ENCODE results near the gene RNF151. TPM values are rescaled to one million over a fixed set of nuclear protein-coding genes. Genes with fewer than 3 reads are reported as not detected.
"Not testable (repeated sequence)": the region's sequence is repeated elsewhere in the genome, so short reads cannot be mapped to it uniquely, and the experiment has no call there.

RNF151 gene, protein sequence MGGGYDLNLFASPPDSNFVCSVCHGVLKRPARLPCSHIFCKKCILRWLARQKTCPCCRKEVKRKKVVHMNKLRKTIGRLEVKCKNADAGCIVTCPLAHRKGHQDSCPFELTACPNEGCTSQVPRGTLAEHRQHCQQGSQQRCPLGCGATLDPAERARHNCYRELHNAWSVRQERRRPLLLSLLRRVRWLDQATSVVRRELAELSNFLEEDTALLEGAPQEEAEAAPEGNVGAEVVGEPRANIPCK
- total RNA-seq, result 0.27 TPM in 1 of 2 replicates, not detected in the other

DNA sequence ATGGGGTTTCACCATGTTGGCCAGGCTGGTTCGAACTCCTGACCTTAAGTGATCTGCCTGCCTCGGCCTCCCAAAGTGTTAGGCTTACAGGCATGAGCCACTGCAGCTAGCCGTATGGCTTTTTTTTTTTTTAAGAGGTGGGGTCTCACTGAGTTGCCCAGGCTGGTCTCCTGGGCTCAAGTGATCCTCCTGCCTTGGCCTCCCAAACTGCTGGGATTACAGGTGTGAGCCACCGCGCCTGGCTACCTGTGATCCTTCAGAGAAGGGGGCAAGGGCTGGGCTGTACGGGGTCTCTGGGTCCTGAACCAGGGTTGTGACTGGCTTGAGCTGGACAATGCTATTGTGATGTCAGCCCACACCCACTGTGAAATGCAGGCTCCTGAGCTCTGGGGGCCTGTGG, at the start of gene RNF151:
Gene RNF151 (plus strand): TSS at position 397 of the 400 bp plus-strand sequence. CDS start 26 bp downstream, outside the sequence.
- intact Hi-C loops (cut with micrococcal nuclease), result loop anchor here (10.0 kb wide), 1 partner anchor 352 kb away; the partner anchor contains the start of genes CRAMP1 and IFT140

DNA sequence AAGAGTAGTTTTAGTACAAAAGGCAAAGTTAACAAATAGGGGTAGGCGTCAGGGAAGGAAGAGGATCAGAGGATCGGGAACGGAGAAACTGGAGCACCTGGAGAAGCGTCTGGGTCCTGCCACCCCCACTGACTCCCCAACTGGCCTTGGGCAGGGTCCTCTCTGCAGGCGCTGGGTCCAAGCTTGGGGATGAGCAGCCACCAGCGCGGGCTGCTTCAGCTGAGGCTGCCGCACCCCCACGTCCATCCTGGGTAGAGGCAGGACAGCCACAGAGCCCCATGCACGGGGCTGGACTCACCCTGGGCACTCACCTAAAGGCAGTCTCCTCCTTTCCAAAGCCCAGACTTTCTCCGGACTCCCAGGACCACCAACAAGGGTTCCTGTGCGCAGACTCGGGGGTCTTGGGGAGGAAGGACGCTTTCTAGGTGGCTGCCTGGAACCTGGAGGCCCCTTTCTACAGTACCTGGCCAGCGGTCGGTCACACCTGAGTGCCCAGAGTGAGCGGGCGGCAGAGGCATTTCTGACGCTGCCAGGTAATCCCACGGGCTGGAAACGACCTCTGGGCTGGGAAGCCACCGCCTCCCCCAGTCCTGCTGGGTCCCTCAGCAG, 49.5 kb upstream of the RNF151 start:
- intact Hi-C loops (cut with micrococcal nuclease), result no loop called here

DNA sequence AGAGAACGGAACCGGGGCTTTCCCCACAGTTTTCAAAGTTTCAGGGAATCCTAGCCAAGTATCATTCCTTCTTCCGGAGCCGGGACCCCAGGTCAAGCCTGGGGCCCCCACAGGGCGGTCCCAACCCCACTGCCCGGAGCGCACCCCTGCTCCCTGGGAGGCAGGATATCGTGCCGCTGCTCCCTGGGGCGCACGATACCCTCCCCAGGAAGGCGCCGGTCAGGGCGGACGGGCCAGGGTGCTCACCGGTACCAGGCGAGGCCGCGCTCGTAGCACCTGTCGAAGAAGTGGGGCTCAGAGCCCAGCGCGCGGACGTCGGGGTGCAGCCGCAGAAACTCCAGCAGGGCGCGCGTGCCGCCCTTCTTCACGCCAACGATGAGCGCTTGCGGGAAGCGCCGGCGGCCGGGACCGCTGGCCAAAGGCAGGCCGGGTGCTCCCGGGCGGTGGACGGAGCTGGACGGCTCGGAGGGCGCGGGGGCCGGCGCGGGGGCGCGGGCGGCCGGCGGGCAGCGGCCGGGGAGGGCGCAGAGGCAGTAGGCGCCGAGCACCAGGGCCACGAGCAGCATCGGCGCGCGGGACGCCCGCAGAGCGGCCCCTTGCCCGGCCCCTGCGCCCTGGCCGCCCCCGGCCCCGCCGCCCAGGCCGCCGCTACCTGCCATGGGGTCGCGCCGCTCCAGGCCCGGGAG, 48.8 kb upstream of the RNF151 start:
- intact Hi-C loops (cut with micrococcal nuclease), result no loop called here

DNA sequence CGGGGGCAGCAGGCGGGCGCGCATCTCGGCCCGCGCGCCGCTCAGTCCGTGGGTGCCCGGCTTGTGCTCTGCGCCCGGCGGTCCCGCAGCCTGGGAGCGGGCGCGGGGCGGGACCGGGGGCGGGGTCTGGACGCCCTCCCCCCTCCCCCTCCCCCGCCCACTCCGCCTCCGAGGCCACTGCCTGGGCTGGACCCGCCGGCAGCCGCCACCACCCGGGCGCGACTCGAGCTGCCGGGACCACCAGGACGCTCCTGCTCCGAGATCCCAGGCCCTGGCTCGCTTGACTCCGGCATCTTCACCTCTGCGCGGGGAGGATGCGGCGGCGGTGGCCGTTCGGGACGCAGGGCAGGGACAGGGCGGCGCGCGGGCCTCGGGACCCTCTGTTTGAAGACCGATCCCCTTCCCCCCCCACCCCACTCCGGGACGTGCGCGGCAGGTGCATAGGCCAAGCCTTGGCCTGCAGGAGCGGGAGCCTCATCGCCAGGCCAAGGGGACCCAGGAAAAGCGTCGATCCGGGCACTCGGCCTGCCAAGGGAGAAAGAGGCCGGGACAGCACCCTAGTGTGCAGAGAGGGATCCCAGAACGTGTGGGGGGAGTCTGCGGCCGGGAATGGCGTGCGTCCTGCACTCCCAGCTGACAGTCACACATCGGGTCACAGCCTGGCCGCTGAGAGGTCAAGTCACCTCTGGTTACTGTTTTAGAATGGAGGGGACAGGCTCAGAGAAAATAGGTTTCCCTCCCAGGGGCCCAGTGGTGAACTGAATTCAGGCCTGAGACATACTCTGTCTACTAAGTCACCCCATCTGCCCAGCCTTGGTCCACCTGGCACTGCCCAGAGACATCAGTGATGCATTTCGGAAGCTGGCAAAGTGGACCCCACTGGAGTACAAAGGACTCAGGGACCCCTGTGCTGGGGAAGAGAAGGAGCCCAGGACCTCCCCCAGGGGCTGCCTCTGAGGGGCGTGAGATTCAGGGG, 48.0 kb upstream of the RNF151 start, which contains the start of gene HS3ST6:
Gene HS3ST6 (minus strand): TSS at position 65 of the 976 bp plus-strand sequence. CDS start 92 bp downstream, outside the sequence.
- intact Hi-C loops (cut with micrococcal nuclease), result no loop called here

DNA sequence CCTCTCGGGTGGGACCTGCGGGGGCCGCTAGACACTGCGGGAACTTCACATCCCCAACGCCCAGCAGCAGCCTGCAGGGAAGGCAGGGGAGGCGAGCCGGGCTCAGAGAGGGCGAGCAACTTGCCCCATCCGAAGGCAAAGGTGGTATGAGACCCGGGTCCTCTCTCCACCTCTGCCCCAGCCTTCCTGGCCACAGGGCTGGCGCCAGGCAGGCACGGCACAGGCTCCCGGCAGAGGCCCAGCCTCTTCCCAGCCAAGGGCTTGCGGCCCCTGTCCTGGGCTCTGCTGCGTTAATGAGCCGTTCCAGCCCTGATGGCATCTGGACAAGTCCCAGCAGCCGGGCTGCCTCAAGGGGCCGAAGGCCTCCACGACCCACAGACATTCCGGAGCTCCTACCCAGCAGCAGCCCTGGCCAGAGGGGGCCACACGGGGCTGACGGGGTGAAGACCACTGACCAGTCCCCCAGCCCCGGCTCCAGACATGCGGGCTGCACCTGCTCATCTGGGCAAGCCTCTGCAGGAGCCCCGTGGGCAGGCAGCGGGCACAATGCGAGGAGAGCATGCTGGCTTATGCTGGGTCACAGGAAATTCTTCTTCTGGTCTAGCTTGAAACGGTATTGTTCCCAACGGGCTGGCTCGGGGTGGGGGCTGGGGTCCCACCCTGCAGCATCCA, 47.2 kb upstream of the RNF151 start:
- intact Hi-C loops (cut with micrococcal nuclease), result no loop called here

DNA sequence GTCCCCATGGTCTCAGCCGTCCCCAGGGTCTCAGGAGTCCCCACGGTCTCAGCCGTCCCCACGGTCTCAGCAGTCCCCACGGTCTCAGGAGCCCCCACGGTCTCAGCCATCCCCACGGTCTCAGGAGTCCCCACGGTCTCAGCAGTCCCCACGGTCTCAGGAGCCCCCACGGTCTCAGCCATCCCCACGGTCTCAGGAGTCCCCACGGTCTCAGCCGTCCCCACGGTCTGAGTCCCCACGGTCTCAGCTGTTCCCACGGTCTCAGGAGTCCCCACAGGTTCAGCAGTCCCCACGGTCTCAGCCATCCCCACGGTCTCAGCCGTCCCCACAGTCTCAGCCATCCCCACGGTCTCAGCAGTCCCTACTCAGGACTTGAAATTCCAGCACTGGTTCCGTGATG, 46.5 kb upstream of the RNF151 start:
- intact Hi-C loops (cut with micrococcal nuclease), result not testable (repeated sequence)

DNA sequence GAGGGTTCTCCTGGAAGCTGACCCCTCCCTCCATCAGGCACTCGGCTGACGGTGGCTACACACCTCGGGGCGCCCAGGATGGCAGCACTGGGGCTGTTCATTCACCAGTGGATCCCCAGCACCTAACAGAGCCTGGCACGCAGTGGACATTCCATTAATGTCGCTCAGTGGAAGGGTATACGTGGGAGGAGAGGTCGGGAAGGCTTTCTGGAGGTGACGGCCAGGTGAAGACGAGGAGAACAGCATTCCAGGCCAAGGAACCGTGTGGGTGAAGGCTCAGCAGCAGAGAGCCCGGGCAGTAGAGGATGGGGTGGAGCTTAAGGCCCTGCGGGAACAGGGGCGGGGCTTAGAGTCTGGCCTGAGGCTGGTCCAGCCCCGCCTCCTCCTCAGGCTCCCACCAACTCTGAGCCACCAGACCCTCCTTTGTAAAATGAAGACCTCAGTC, 45.9 kb upstream of the RNF151 start:
- intact Hi-C loops (cut with micrococcal nuclease), result no loop called here

DNA sequence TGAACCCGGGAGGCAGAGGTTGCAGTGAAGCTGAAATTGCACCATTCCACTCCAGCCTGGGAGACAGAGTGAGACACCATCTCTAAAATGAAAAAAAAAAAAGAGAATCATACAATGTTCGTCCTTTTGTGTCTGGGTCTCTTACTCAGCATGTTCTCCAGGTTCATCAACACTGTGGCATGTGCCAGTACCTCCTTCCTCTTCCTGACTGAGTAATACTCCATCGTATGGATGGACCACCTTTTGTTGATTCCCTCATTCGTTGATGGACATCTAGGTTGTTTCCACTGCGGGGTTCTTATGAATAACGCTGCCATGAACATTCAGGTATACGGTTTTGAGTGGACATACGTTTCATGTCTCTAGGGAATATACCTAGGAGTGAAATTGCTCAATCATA, 44.3 kb upstream of the RNF151 start:
- intact Hi-C loops (cut with micrococcal nuclease), result no loop called here

DNA sequence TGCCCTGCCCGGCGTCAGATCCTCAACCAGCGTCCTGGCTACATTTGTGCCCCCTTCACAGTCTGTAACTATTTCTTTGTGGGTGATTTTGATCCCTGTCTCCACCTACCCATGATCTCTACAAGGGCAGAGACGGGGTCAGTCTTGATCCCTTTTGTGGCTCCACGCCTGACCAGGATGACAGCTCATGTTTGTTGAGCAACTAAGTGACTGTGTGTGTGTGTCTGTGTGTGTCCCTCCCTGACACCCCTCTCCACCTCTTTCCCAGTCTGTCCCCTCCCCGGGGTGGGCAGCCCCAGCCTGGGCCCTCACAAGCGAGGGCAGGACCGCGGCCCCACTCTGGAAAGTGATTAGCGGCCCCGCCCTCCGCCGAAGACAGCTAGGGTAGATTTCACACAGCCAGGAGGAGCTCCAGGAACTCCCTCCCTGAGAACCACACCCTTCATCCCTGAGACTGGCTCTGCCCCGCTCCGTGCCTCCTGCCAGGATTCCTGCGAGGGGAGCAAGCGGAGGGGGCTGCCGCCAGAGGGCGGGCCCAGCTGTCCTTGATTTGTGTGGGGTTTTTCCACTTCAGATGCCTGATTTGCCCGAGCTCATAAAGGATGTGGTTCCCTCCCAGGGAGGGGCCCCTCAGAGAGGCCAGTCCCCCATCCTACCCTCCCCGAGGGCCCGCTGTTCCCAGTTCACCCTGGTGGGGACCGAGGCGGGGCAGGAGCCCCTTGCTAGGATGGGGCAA, 43.2 kb upstream of the RNF151 start:
- intact Hi-C loops (cut with micrococcal nuclease), result no loop called here

DNA sequence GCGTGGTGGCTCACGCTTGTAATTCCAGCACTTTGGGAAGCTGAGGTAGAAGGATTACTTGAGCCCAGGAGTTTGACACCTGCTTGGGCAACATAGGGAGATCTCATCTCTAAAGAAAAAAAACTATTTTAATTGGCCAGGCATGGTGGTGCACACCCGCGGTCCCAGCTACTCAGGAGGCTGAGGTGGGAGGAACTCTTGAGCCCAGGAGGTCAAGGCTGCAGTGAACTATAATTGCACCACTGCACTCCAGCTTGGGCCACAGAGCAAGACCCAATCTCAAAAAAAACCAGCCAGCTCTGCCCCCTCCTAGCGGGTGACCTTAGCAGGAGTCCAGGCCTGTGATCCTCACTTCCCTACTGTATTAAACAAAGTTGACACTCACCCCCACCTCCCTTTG, 42.6 kb upstream of the RNF151 start:
- intact Hi-C loops (cut with micrococcal nuclease), result no loop called here

DNA sequence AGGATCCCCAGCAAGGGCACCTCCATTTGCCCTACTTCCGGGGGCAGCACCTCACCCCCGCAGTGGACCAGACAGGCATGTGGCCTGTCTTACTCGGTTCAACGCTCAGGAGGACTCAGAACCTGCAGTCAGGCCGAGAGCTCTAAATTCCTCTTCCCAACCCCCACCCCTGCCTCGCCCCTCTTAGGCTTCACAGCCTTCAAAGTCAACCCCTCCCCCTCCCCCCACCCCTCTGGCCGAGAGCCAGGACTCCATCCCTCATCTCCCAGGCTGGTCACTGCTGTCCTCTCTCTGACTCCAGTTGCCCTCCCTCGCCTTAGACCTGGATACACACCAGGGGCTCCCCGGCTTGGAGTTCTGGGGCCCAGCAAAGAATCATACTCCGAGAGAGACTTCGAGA, 40.4 kb upstream of the RNF151 start:
- intact Hi-C loops (cut with micrococcal nuclease), result loop anchor here (5.0 kb wide), 1 partner anchor 99 kb away; the partner anchor contains the start of genes FAHD1 and HAGH

DNA sequence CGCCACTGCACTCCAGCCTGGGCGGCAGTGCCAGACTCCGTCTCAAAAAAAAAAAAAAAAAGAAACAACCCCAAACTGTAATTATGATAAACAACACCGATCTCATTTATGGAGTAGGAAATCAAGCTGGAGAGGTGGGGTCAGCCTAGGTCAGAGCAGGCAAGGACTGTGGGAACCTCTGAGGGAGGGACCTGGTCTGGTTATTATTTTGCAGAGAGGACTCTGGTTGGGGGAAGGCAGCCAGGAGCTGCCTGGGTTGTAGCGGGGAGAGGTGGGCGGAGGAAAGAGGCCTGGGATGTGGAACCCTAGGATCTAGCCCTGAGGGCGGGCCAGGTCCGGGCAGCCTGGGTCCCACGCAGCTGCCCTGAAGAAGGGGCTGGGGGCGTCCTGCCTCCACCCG, 37.6 kb upstream of the RNF151 start:
- intact Hi-C loops (cut with micrococcal nuclease), result loop anchor here (1.0 to 5.0 kb wide), 4 partner anchors 14 to 156 kb away; partner anchors contain the start of genes FAHD1, HAGH, MRPS34 and MSRB1

DNA sequence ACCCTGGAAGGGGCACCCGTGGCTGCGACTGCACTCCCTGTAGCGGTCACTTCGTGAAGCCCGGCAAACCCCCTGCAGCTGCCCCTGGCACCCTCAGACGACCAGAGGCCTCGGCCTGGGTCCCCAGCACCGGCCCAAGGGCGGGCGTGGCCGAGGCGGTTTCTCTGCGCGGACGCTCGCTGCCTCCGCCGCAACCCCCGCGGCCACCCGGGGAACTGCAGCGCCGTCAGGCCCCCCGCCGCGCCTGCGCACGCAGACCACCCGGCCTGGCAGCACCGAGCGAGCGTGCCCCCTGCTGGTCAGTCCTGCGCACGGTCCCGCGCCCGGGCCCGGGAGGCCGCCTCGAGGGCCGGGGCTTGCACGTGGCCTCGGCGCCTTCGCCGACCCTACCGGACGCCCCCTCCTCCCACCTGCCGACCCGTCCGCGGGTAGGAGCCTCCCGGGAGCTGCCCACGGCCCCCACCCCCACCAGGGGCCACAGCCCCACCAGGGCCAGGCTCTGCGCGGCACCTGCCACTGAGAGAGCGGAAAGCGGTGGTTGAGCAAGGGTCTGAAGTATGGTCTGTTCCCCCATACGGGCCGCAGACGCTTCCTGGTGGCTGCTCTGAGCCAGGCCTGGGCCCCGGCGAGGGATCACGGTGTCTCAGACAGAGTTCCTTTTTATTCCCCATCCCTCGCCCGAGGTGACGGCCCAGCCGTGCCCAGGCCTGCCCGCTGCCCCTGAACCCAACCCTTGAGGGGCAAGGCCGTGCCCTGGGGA, 36.9 kb upstream of the RNF151 start:
- intact Hi-C loops (cut with micrococcal nuclease), result loop anchor here (1.0 to 5.0 kb wide), 4 partner anchors 13 to 156 kb away; partner anchors contain the start of genes FAHD1, HAGH, MRPS34 and MSRB1

DNA sequence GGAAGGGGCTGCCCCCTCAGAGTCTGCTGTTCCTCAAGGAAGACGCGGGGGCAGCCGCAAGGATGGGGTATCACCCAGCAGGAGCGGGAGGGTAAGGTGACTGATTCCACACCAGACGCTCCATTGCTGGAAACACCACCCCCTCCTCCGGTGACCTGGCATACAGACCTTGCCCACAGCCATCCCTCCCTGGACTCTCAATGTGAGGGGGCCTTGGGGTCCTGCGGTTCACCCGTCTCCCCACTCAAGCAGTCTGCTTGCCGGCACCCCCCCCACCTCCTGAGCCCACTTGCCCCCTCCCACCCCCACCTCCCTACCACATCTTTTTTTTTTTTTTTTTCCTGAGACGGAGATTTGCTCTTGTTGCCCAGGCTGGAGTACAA, 36.3 kb upstream of the RNF151 start:
- intact Hi-C loops (cut with micrococcal nuclease), result no loop called here

DNA sequence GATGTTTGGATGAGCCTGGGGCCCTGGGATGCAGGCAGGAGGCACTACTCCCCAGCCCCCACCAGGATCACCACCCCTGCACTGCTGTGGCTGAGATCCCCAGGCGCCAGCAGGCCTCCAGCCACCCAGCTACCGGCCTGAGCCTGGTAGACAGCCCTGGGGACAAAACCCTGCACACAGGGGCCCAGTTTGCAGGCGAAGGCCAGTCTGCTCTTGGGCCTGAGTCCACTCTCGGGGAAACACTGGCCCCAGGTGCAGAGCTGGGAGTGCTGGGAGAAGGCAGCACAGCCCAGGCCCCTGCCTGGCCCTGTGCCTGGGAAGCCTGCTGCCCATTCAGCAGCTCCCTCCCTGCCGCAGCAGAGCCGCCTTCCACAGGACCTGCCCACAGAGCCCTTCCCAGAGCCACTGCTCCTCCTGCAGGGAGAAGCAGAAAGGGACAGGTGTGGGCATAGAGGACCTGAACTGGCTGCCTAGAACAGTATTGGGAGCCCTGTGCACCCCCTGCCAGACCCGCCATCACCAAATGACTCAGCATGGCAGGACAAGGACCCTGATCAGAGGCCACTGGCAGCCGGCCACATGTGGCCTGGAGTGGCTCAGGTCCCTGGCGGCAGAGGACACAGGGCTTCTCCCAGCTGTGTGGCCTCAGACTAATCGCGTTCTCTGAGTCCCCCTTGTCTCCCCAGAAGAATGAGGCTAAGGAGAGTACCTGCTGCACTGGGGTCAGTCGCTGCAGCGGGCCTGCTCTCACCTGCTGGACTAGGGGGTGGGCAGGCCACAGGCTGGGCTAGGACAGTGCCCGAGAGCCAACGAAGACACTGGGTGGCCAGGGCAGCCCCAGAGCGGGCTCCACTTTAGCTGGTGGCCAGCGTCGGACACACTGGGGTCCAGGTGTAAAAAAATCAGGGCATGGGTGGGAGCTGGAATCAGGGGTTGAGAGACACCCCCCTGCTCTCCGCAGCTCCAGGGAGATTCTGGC, 34.3 kb upstream of the RNF151 start:
- intact Hi-C loops (cut with micrococcal nuclease), result no loop called here

DNA sequence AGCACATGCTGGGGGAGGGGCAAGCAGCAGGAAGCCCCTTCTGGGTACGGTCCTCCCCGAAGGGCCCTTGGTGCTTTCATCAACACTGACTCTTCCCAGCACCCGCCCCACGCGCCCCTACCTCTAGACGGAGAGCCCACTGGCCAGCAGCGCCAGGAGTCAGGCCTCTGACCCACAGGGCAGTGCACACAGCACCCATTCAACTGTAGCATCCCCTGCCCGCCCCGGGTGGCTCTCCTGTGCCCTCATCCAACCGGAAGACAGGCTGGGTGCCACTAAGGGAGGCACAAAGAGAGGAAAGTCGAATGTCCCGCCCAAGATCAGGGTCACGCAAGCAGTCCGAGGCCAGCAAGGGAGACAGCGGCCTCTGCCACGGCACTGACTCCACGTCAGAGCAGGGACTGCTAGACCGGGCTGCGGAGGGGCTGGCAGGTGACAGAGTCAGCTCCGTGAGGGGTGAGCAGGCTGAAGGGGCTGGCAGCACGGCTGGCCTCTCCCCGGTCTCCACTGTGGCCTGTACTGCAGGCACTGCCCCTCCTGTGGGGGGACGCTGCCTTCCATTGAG, 33.5 kb upstream of the RNF151 start:
- intact Hi-C loops (cut with micrococcal nuclease), result no loop called here

DNA sequence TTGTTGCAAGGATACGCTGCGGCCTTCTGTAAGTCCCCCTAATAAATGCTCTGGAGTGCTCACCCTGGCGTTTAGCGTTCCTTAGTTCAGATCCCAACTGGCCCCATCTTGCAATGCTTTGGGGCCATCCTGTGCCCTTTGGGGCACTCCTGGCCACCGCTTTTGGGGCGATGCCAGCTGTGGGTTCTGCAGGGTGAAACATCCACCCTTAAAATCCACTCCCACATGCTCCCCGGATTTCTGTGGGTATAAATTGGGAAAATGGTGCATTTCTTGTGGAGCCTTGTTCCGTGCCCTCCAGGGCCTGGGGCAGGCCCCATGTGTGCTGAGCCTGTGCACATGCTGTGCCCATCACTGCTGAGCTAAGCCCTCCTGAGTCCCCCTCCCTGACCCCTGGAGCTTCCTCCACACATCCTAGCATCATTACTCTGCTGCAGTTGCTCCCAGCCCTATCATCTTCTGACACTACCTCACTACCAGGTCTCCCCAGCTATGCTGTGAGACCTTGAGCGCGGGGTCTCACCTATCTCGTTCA, 29.6 kb upstream of the RNF151 start:
- intact Hi-C loops (cut with micrococcal nuclease), result no loop called here
